ENCODE data around the gene ATG7.
"Not testable (repeated sequence)": the region's sequence is repeated elsewhere in the genome, so short reads cannot be mapped to it uniquely, and the experiment has no call there.

Gene ATG7

GRCh38 chr3:11254876-11255275 lies 17.3 kb upstream of the ATG7 start:
- no peak for FAIRE-seq

GRCh38 chr3:11255537-11255936 lies 16.7 kb upstream of the ATG7 start:
- FAIRE-seq; DNase-seq (ENCODE audit: low spot score): not testable (repeated sequence)

More at GRCh38 chr3:11254876-11255275, 17.3 kb upstream of the ATG7 start:
- DNase-seq (ENCODE audit: low spot score): no peak

DNA sequence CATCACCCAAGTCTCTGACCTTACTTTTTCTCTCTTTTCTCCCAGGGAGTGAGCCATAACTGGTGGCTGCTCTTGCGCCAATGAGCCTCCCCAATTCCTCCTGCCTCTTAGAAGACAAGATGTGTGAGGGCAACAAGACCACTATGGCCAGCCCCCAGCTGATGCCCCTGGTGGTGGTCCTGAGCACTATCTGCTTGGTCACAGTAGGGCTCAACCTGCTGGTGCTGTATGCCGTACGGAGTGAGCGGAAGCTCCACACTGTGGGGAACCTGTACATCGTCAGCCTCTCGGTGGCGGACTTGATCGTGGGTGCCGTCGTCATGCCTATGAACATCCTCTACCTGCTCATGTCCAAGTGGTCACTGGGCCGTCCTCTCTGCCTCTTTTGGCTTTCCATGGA lies 13.2 kb upstream of the ATG7 start:
- FAIRE-seq (no peak), DNase-seq (ENCODE audit: low spot score) (no peak)

DNA sequence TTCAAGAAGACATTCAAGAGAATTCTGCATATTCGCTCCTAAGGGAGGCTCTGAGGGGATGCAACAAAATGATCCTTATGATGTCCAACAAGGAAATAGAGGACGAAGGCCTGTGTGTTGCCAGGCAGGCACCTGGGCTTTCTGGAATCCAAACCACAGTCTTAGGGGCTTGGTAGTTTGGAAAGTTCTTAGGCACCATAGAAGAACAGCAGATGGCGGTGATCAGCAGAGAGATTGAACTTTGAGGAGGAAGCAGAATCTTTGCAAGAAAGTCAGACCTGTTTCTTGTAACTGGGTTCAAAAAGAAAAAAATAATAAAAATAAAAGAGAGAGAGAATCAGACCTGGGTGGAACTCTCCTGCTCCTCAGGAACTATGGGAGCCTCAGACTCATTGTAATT lies 11.7 kb upstream of the ATG7 start:
- no peak for FAIRE-seq
- DNase-seq (ENCODE audit: low spot score): no peak

DNA sequence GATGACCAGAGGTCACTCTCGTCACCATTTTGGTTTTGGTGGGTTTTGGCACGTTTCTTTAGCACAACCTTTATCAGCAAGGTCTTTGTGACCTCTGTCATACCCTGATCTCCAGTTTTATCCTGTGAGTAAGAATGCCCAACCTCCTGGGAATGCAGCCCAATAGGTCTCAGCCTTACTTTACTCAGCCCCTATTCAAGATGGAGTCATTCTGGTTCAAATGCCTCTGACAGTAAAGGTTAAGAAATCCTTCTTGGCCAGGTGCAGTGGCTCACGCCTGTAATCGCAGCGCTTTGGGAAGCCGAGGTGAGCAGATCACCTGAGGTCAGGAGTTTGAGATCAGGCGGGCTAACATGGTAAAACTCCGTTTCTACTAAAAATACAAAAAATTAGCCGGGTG lies 3.2 kb upstream of the ATG7 start:
- FAIRE-seq: no peak
- no peak for DNase-seq (ENCODE audit: low spot score)

DNA sequence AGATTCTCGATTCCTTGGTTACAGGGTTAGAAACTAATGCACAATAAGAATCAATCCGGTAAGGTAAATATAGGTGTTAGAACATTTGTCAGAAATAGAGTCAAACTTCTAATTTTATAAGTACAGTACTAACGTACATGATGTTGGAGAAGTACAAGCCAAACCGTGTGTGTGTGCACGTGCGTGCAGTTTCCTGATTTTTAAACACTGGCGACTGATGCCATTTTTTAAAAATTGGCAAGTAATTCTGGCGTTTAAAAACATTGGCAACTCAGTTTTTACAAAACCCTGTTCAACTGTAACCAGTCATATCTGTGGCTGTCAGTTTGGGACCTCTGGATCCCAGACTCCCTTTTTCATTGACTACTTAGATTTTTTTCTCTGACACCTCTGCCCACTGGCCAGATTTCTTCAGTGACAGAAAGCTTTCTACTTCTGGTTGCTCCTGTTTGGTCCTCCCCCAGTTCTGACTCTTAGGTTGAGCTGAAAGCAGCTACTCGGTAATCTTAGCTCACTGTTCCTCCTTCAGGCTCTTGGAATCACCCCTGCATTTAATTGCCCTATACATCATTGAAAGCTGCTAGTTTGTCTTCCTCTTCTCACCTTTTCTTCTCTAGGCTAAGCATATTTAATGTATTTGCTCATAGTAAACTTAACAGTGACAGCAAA lies 843 bp downstream of the ATG7 start:
- DNase-seq (ENCODE audit: low spot score) (no peak), FAIRE-seq (no peak)

GRCh38 chr3:11273891-11274291 lies 1.7 kb downstream of the ATG7 start:
- no peak for FAIRE-seq
- DNase-seq (ENCODE audit: low spot score): no peak

GRCh38 chr3:11274566-11275142 lies 2.5 kb downstream of the ATG7 start:
- no peak for FAIRE-seq
- DNase-seq (ENCODE audit: low spot score): no peak

DNA sequence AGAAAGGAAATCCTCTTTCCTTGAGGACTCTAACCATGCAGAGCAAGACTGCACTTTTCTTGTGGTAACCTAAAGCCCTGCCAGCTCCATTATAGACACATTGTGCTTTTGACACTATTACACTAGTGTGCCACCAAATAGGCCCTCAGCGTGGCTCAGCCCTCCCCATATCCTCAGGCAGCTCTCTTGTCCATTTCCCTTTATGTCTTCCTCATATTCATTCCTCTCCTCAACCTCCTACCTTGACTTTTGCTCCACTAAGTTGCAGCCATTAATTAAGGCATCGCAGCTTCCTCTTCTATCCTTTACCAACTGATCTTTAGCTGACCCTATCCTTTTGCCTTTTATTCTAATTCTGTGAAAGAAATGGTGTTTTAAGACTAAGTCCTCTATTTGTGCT lies 3.7 kb downstream of the ATG7 start:
- DNase-seq (ENCODE audit: low spot score) (no peak), FAIRE-seq (no peak)

DNA sequence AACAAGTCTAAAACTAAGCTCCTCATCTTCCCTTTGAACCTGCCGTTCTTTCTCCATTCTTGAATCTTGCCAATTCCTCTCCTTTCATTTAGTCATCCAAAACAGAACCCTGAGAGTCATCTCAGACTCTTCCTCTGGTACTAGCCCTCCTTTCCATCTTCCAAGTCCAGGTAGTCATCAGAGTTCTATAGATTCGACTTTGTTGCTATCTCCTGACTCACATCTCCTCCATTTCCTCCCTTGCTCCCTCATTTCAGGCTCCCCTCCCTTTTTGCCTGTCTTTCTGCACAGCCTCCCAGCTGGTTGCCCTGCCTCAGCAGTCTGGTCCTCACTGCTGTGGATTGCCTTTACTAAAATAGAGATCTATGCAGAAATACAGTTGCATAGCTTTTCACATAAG lies 4.7 kb downstream of the ATG7 start:
- DNase-seq (ENCODE audit: low spot score) (no peak), FAIRE-seq (no peak)

DNA sequence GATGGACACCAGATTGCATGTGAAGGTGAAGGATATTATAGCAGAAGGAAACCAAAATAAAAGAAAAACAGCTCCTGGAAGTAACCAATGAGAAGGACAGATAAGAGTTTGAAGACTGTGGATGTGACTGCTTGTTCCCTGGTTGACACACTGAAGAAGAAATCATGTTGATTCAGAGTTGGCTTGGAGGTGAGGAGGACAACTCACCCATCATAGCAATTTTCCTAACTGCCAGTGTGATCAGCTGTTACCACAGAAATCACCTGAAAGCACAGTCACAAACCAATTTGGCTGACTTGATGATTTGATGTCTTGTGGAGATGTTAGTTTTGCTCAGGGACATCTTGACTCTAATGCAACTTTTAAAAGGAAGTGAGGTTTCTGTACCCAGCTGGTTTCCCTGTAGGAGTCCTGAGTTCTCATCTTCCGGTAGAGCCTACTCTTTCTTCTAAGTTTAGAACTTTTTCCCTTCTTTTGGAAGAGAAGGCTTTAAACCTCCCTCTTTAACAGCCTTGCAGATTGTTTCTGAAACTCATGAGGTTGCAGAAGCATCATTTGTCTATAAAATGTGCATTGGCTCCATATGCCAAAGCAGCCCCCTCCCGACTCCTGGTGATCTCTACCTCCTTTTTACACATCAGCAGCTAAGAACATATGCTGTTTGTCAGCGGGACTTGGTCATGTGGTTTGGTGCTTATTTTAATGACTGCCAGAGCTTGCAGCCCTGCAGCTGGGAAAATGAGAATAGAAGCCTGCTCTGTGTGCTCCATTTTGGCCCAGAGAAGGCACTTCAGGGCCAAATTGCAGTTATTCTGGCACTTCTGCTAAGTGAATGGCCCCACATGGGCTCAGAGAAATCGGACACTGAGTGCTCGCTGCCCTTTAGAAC lies 10.3 kb downstream of the ATG7 start:
- no peak for DNase-seq (ENCODE audit: low spot score)
- no peak for FAIRE-seq

- FAIRE-seq (no peak), DNase-seq (ENCODE audit: low spot score) (no peak)
Measured at GRCh38 chr3:11283139-11283475, 10.9 kb downstream of the ATG7 start.

DNA sequence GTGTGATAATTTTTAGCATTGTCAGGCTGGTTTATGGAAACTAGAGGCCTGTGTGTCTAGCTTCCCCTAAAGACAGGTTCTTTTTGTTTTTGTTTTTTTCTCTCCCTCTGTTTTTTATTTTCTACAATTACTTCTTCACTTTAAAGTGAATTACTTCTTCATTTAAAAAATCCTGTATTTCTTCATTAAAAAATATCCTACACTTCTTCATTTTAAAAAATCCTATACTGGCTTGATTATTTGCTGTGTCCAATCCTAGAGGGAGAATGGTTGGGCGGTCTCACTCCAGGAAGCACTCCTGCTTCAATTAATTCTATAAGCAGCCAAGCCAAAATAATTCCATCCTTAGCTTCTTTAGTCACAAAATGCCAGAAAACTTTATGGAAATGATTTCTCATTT lies 11.8 kb downstream of the ATG7 start:
- DNase-seq (ENCODE audit: low spot score) (no peak), FAIRE-seq (no peak)

DNA sequence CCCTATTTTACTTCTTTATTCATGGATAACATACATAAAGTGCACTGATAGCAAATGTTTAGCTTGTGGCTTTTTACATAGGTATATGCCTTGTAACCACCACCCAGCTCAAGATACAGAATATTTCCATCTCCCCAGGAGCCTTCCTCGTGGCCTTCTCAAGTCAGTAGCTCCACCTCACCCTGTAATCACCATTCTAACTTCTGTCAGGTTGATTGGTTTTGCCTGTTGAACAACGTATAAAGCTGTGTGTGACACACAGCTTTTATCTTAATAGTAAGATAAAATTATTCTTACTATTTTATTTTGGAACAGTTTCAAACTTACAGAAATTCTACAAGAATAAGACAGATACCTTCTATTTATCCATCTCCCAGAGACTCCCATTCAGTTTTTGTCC lies 13.3 kb downstream of the ATG7 start:
- DNase-seq (ENCODE audit: low spot score) (no peak), FAIRE-seq (no peak)

- DNase-seq (ENCODE audit: low spot score) (no peak), FAIRE-seq (no peak)
Measured at GRCh38 chr3:11287404-11287803, 15.2 kb downstream of the ATG7 start.

DNA sequence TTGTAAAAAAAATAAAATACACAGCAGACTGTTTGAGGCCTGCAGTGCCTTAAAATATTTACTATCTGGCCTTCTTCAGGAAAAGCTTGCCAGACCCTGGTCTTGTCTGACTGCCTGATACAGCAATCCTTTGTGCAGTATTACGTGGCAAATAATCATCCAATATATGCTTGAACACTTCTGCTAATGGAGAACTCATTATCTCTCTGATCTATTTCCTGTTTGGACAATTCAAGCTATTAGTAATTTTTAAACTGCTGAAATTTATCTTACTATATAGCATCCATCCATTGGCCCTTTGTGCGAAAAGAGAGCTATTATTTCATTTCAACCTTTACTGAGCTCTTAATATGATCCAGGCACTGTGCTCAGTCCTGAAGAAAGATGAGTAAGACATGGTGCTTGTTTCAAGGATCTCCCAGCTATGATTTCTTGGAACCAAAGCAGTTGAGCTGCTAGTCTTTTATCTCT lies 15.9 kb downstream of the ATG7 start:
- DNase-seq (ENCODE audit: low spot score) (no peak), FAIRE-seq (no peak)

DNA sequence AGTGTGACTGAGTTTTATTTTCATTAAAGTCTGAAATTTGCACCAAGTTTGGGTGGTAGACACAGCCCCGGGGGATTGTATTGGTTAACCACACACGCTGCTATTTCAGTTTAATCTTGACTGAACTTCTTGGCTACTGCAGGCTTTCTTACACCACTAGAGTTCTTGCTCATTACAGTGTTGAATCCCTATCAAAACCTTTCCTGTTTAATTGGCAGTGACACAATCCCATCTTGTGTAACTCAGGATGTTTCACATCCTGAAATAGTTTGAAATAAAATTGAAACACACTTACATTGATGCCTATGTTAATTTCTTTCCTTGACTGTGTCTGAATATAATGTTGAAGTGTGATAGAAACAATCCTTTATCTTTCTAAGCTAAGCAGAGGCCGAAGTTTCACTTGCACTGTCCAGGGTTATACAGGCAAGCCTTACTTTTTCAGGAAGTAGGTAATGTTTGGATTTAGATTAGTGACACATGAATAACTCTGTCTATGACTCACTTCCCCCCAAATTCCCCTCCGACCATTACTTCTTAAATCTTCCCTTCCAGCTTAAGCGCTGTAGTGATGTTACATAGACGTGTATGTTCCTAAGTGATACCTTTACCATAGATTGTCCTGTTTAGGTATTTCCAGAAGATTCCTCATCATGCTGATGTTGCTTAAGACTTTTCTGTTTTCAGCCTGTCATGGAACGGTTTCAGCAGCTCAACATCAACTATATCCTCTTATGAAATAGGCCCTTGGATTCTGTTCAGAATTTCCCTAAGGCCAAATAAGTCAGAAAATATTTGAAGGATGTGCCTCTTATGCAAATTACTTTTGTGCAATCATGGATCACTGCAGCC lies 16.8 kb downstream of the ATG7 start:
- FAIRE-seq (no peak), DNase-seq (ENCODE audit: low spot score) (peak; percentile 33)

- FAIRE-seq (no peak), DNase-seq (ENCODE audit: low spot score) (no peak)
Measured at GRCh38 chr3:11289864-11290263, 17.7 kb downstream of the ATG7 start.

- no peak for DNase-seq (ENCODE audit: low spot score)
- no peak for FAIRE-seq
Measured at GRCh38 chr3:11290743-11291680, 18.8 kb downstream of the ATG7 start.

DNA sequence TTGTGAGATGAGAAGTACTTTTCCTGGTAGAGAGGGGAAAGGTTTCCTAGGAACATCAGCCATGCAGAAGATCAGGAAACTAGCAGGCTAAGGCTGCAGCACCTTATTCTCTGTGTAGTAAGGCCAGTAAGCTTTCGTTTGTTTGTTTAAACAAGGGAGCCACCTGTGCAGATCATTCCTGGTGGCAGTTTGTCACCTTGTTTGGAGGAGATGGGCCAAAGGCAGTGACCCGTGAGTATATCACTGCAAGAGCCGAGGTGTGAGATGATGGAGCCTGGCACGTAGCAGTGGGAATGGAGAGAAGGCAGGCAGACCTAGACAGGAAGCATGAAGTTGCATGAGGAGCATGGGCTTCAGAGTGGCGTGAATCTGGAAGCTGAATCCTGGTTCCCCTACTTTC lies 19.6 kb downstream of the ATG7 start:
- DNase-seq (ENCODE audit: low spot score): no peak

More for the DNA sequence above, 19.6 kb downstream of the ATG7 start:
- no peak for FAIRE-seq
